Measurements from ENCODE around the gene ZNF280B. TPM values are rescaled to one million over a fixed set of nuclear protein-coding genes. Genes with fewer than 3 reads are reported as not detected.

Gene ZNF280B
- total and polyA plus RNA-seq, 2 of the 13 experiments (the other 11 are each of a cell fraction or from before 2014, with no cell fraction given) = 3.7 to 3.9 TPM

DNA sequence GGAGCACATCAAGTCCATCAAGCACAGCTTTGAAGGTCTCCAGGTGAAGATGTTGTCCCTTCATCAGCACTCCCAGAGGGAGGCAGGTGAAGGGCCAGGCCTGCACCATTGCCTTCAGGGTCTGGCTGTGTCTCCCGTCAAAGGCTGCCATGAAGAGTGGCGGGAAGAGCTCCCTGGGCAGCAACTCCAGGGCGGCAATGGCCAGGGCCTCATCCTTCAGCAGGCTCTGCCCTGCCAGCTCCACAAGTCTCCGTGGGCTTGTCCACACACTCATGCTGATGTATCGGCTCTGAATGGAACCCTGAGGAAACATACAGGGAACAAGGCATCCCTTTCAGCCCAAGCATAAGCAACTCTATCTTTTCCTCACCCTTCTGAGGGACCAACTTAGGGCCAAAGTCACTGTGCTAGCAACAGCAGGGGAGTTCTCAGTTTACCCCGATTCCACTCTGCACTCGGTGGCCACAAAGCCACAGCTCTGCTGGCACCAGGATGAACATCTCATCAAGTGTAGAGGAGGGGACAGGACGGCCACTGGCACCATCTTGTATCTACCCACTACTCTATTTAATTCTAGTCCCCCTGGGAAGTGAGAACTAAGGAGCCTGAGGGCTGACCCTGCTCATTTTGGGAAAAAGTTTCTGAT lies 42.4 kb upstream of the ZNF280B start:
- H3K9me3 ChIP-seq (ENCODE audit: low read length) = no peaks in the 10 kb centered on the region
- ATAC-seq = no peak
- no peak for TF ChIP-seq KLF15 (CRISPR knock-in tag; IDR thresholded peaks at IDR 0.05; ENCODE audit: borderline replicate concordance)
- TF ChIP-seq ZZZ3 (CRISPR knock-in tag; IDR thresholded peaks at IDR 0.05; ENCODE audit: borderline replicate concordance) = no peak
- no peak for TF ChIP-seq ZBTB21 (CRISPR knock-in tag; IDR thresholded peaks at IDR 0.05)
- TF ChIP-seq ZSCAN30 (CRISPR knock-in tag; IDR thresholded peaks at IDR 0.05) = no peak
- TF ChIP-seq ZNF570 (CRISPR knock-in tag; IDR thresholded peaks at IDR 0.05; ENCODE audit: borderline replicate concordance) = no peak
- no peak for TF ChIP-seq GZF1 (CRISPR knock-in tag; IDR thresholded peaks at IDR 0.05)
- no peak for TF ChIP-seq ZNF761 (CRISPR knock-in tag; conservative IDR thresholded peaks at IDR 0.05)
- no peak for TF ChIP-seq TAF1 (CRISPR knock-in tag; IDR thresholded peaks at IDR 0.05)
- no peak for TF ChIP-seq EED (CRISPR knock-in tag; IDR thresholded peaks at IDR 0.05)
- no peak for TF ChIP-seq YY1 (IDR thresholded peaks at IDR 0.05; ENCODE audit: insufficient read depth, insufficient replicate concordance, low read depth, low read length)
- no peak for TF ChIP-seq ZNF75D (CRISPR knock-in tag; IDR thresholded peaks at IDR 0.05; ENCODE audit: borderline replicate concordance)
- no peak for TF ChIP-seq ZNF460 (CRISPR knock-in tag; IDR thresholded peaks at IDR 0.05; ENCODE audit: borderline replicate concordance)
- no peak for TF ChIP-seq RBM39 (IDR thresholded peaks at IDR 0.05; ENCODE audit: low read depth, low read length, poor library complexity, severe bottlenecking)
- H3K79me2 ChIP-seq (ENCODE audit: insufficient read depth, low read length) = no peaks in the 10 kb centered on the region
- no peak overlapping the region for H3K4me3 ChIP-seq (replicated peaks in 1 of 3; ENCODE audit: insufficient read depth in 1 of 3, low read depth in 2 of 3, low read length in 3 of 3)
- no peaks in the 10 kb centered on the region for H3K36me3 ChIP-seq (replicated peaks in 1 of 2; ENCODE audit: control insufficient read depth in 1 of 2, insufficient read depth in 2 of 2, low read length in 2 of 2)
- no peak overlapping the region for H2AFZ ChIP-seq (ENCODE audit: low read length)
- BruUV-seq (replicated peaks) = no TSS peak
- in situ Hi-C loops (cut with HindIII; ENCODE audit: extremely low pct_ligation_motif_present, low pct_unique_long_range_greater_than_20kb) = loop anchor here (5.0 kb wide), 1 partner anchor 89 kb away; no protein-coding TSS in a partner anchor
- no peak overlapping the region for H3K4me2 ChIP-seq (ENCODE audit: low read depth, low read length)
- no peak for DNase-seq (ENCODE audit: low spot score)
- ChIA-PET POLR2A (no interaction called here), CTCF (ENCODE audit: low intra/inter-chr PET ratio, low total read pairs) (no interaction called here)
- intact Hi-C loops (cut with micrococcal nuclease; ENCODE audit: unreplicated experiment) = no loop called here
- FAIRE-seq = no peak
- peaks cover 1 to 13% of the 10 kb centered on the region in 2 experiments; a peak in 3 of 5 replicates for H3K27me3 ChIP-seq (ENCODE audit: control insufficient read depth in 1 of 2, insufficient read depth in 2 of 2, low read length in 2 of 2)
- H3K9ac ChIP-seq (ENCODE audit: insufficient read depth, low read depth, low read length) = no peak overlapping the region
- H3K4me1 ChIP-seq (ENCODE audit: insufficient read depth, low read length) = no peaks in the 10 kb centered on the region
- WGBS (ENCODE audit: low lambda C conversion rate) = 5% methylated on average over 3 of the region's 8 CpGs
- H4K20me1 ChIP-seq (ENCODE audit: insufficient read depth, low read length) = no peaks in the 10 kb centered on the region
- no peak overlapping the region for H3K27ac ChIP-seq (ENCODE audit: extremely low read length, insufficient read depth, low read length)

Data from HepG2 (cell line).